H9 (cell line): ENCODE data around the gene DCLRE1C. TPM values are rescaled to one million over a fixed set of nuclear protein-coding genes. Genes with fewer than 3 reads are reported as not detected.

Experiments
- DNase-seq: peaks from one replicate; pipeline ENCODE4 v3.0.0-alpha.2; 2017
- H2AFZ ChIP-seq: one replicate; pipeline ENCODE4 v1.6.1; 2013; ENCODE audit warnings: mild to moderate bottlenecking, low read length, control low read depth, moderate library complexity
- H2AK5ac ChIP-seq: 2 replicates; pipeline ENCODE4 v1.6.1; 2013; ENCODE audit warnings: low read length, control low read depth, mixed read lengths; ENCODE audit not compliant: insufficient read length
- H2BK120ac ChIP-seq: one replicate; pipeline ENCODE4 v1.6.1; 2013; ENCODE audit warnings: low read depth, mild to moderate bottlenecking, low read length, control low read depth, inconsistent platforms; ENCODE audit not compliant: poor library complexity, severe bottlenecking
- H2BK12ac ChIP-seq: 2 replicates; pipeline ENCODE4 v1.6.1; 2013; ENCODE audit warnings: low read length, control low read depth, mixed read lengths, low read depth; ENCODE audit not compliant: insufficient read length
- H2BK15ac ChIP-seq: 2 replicates; pipeline ENCODE4 v1.6.1; 2013; ENCODE audit warnings: low read depth, low read length, control low read depth
- H2BK20ac ChIP-seq: one replicate; pipeline ENCODE4 v1.6.1; 2013; ENCODE audit warnings: low read depth, mild to moderate bottlenecking, low read length, control low read depth, inconsistent platforms; ENCODE audit not compliant: poor library complexity, severe bottlenecking
- H2BK5ac ChIP-seq: 2 replicates; pipeline ENCODE4 v1.6.1; 2013; ENCODE audit warnings: low read length, control low read depth, mixed read lengths; ENCODE audit not compliant: insufficient read length
- H3K14ac ChIP-seq: 2 replicates; pipeline ENCODE4 v1.6.1; 2013; ENCODE audit warnings: low read length, control low read depth; ENCODE audit not compliant: insufficient read depth
- H3K18ac ChIP-seq: 2 replicates; pipeline ENCODE4 v1.6.1; 2013; ENCODE audit warnings: low read depth, mild to moderate bottlenecking, mixed read lengths, low read length, control low read depth; ENCODE audit not compliant: insufficient read length
- H3K23ac ChIP-seq: 2 replicates; pipeline ENCODE4 v1.6.1; 2013; ENCODE audit warnings: low read length, control low read depth, mixed read lengths, low read depth; ENCODE audit not compliant: insufficient read length
- H3K23me2 ChIP-seq: 2 replicates; pipeline ENCODE4 v1.6.1; 2013; ENCODE audit warnings: low read depth, mild to moderate bottlenecking, mixed read lengths, low read length, control low read depth; ENCODE audit not compliant: insufficient read length, poor library complexity, severe bottlenecking
- H3K27ac ChIP-seq: 2 replicates; pipeline ENCODE4 v1.5.1; 2013; ENCODE audit warnings: low read length, control low read depth, mixed read lengths, low read depth; ENCODE audit not compliant: insufficient read length
- H3K27me3 ChIP-seq: 2 replicates; pipeline ENCODE4 v1.6.1; 2013; ENCODE audit warnings: low read length, control low read depth, inconsistent platforms; ENCODE audit not compliant: insufficient read depth
- H3K4ac ChIP-seq: 2 replicates; pipeline ENCODE4 v1.6.1; 2013; ENCODE audit warnings: low read depth, mild to moderate bottlenecking, control low read depth, inconsistent platforms, low read length, moderate library complexity
- H3K4me1 ChIP-seq: 2 replicates; pipeline ENCODE4 v1.6.1; 2013; ENCODE audit warnings: low read length, control low read depth, inconsistent platforms; ENCODE audit not compliant: insufficient read depth
- H3K4me2 ChIP-seq: 2 replicates; pipeline ENCODE4 v1.6.1; 2013; ENCODE audit warnings: low read length, control low read depth, mixed read lengths; ENCODE audit not compliant: insufficient read length, insufficient read depth
- H3K56ac ChIP-seq: 2 replicates; pipeline ENCODE4 v1.6.1; 2013; ENCODE audit warnings: low read depth, mild to moderate bottlenecking, mixed read lengths, low read length, control low read depth; ENCODE audit not compliant: insufficient read length
- H3K79me1 ChIP-seq: 2 replicates; pipeline ENCODE4 v1.6.1; 2013; ENCODE audit warnings: low read depth, mild to moderate bottlenecking, moderate library complexity, low read length, control low read depth, inconsistent platforms; ENCODE audit not compliant: insufficient read depth, poor library complexity, severe bottlenecking
- H3K79me2 ChIP-seq: 2 replicates; pipeline ENCODE4 v1.6.1; 2013; ENCODE audit warnings: low read length, control low read depth, inconsistent platforms; ENCODE audit not compliant: insufficient read depth
- H3K9ac ChIP-seq: 2 replicates; pipeline ENCODE4 v1.6.1; 2013; ENCODE audit warnings: low read length, control low read depth, mixed read lengths; ENCODE audit not compliant: insufficient read length; ENCODE audit errors: extremely low read depth
- H3K9me3 ChIP-seq: one replicate; pipeline ENCODE4 v1.6.1; 2013; ENCODE audit warnings: low read depth, low read length, inconsistent platforms; ENCODE audit not compliant: control insufficient read depth
- H3T11ph ChIP-seq: one replicate; pipeline ENCODE4 v1.6.1; 2013; ENCODE audit warnings: mild to moderate bottlenecking, low read length, control low read depth, inconsistent platforms
- H4K20me1 ChIP-seq: one replicate; pipeline ENCODE4 v1.6.1; 2013; ENCODE audit not compliant: control insufficient read depth, insufficient read length, insufficient read depth
- H4K5ac ChIP-seq: 2 replicates; pipeline ENCODE4 v1.6.1; 2013; ENCODE audit warnings: low read depth, mild to moderate bottlenecking, mixed read lengths, low read length, control low read depth; ENCODE audit not compliant: insufficient read length
- H4K8ac ChIP-seq: replicated peaks from 2 replicates; pipeline ENCODE4 v1.6.1; 2013; ENCODE audit warnings: low read length, control low read depth, mixed read lengths, low read depth; ENCODE audit not compliant: insufficient read length
- H4K91ac ChIP-seq: 2 replicates; pipeline ENCODE4 v1.6.1; 2013; ENCODE audit warnings: low read depth, mild to moderate bottlenecking, moderate library complexity, mixed read lengths, low read length, control low read depth; ENCODE audit not compliant: insufficient read length
- H3K27ac Mint-ChIP-seq, 3 experiments: 2 replicates in 2 of 3; 3 replicates in 1 of 3; pipeline ENCODE4 v1.8.0; 2020 to 2021; ENCODE audit warnings: mixed read lengths in 3 of 3, mild to moderate bottlenecking in 1 of 3, moderate library complexity in 1 of 3
- H3K27me3 Mint-ChIP-seq: 2 replicates; pipeline ENCODE4 v1.8.0; 2021; ENCODE audit warnings: low read depth, mild to moderate bottlenecking, moderate library complexity, mixed read lengths
- H3K36me3 Mint-ChIP-seq, 3 experiments: 2 replicates in 2 of 3; 3 replicates in 1 of 3; pipeline ENCODE4 v1.8.0; 2020 to 2021; ENCODE audit warnings: low read depth in 3 of 3, mixed read lengths in 3 of 3; ENCODE audit not compliant: insufficient read depth in 1 of 3
- H3K4me1 Mint-ChIP-seq, 2 experiments: 2 replicates each; pipeline ENCODE4 v1.8.0; 2020; ENCODE audit warnings: mixed read lengths in 2 of 2
- H3K4me3 Mint-ChIP-seq, 2 experiments: 2 replicates in 1 of 2; 3 replicates in 1 of 2; pipeline ENCODE4 v1.8.0; 2020 to 2021; ENCODE audit warnings: mild to moderate bottlenecking in 2 of 2, mixed read lengths in 2 of 2, moderate library complexity in 1 of 2
- H3K9me3 Mint-ChIP-seq, 2 experiments: 2 replicates in 1 of 2; 3 replicates in 1 of 2; pipeline ENCODE4 v1.8.0; 2020; ENCODE audit warnings: mild to moderate bottlenecking in 2 of 2, mixed read lengths in 2 of 2, moderate library complexity in 1 of 2
- WGBS: extraction: QIAGEN DNeasy Blood & Tissue Kit; methylation state at CpG from one replicate; pipeline ENCODE4 v1.1.7; 2013; ENCODE audit warnings: missing lambda C conversion rate, low lambda C conversion rate, mixed read lengths; ENCODE audit not compliant: insufficient read length; ENCODE audit errors: extremely low coverage; 5-methylcytosine and 5-hydroxymethylcytosine counted together
- total RNA-seq: library from RNA; stranded (reverse); gene quantifications from 2 replicates; pipeline ENCODE4 v1.2.1, GENCODE V29; 2021
- TF ChIP-seq, protein P1 (sequence below): fragments of 200-600 bp; sonication (generic); conservative IDR thresholded peaks from 3 replicates; pipeline ENCODE4 v1.8.0; 2021; ENCODE audit warnings: antibody characterized with exemption, mild to moderate bottlenecking

The DCLRE1C gene
- total RNA-seq, 1 experiment from 2014 or later: 15.2 TPM

DNA sequence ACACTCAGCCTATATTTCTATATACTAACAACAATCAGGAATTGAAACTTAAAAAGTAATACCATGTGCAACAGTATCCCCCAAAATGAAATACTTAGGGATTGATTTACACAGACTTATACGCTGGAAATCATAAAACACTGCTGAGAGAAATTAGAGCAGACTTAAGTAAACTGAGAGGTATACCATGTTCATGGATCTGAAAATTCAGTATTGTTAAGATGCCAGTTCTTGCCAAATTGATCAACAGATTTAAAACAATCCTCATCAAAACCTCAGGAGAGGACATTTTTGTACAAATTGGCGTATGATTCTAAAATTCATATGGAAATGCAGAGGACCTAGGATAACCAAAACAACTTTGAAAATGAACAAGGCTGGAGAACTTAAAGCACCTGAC lies 37.3 kb downstream of the DCLRE1C start:
- Histone ChIP-seq H3K9me3 (peaks cover 12% of the 10 kb centered on the region), H3K18ac (no peak overlapping the region), H2BK20ac (no peak overlapping the region), H3K4me2 (no peak overlapping the region), H2BK120ac (no peak overlapping the region), H4K5ac (no peak overlapping the region), H3K9ac (no peak overlapping the region), H3K27me3 (no peaks in the 10 kb centered on the region), H3K27ac (no peak overlapping the region), H3K4me1 (no peaks in the 10 kb centered on the region), H4K20me1 (no peaks in the 10 kb centered on the region), H2BK12ac (no peak overlapping the region), H3K79me1 (no peaks in the 10 kb centered on the region), H3K79me2 (no peaks in the 10 kb centered on the region), H3K23me2 (no peaks in the 10 kb centered on the region), H2AFZ (no peak overlapping the region), H3T11ph (no peak overlapping the region), H3K23ac (no peak overlapping the region), H2BK15ac (no peak overlapping the region), H3K56ac (no peak overlapping the region), H3K4ac (no peak overlapping the region), H3K14ac (no peak overlapping the region), H4K8ac (no peak overlapping the region), H2BK5ac (no peak overlapping the region), H2AK5ac (no peak overlapping the region), H4K91ac (no peak overlapping the region)
- no peaks in the 10 kb centered on the region for H3K27me3 Mint-ChIP-seq
- H3K36me3 Mint-ChIP-seq: peaks cover 77 to 93% (median 92%) of the 10 kb centered on the region in 3 experiments
- TF ChIP-seq, protein P1, sequence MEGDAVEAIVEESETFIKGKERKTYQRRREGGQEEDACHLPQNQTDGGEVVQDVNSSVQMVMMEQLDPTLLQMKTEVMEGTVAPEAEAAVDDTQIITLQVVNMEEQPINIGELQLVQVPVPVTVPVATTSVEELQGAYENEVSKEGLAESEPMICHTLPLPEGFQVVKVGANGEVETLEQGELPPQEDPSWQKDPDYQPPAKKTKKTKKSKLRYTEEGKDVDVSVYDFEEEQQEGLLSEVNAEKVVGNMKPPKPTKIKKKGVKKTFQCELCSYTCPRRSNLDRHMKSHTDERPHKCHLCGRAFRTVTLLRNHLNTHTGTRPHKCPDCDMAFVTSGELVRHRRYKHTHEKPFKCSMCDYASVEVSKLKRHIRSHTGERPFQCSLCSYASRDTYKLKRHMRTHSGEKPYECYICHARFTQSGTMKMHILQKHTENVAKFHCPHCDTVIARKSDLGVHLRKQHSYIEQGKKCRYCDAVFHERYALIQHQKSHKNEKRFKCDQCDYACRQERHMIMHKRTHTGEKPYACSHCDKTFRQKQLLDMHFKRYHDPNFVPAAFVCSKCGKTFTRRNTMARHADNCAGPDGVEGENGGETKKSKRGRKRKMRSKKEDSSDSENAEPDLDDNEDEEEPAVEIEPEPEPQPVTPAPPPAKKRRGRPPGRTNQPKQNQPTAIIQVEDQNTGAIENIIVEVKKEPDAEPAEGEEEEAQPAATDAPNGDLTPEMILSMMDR: no peak
- H3K4me1 Mint-ChIP-seq: no peaks in the 10 kb centered on the region
- H3K4me3 Mint-ChIP-seq: no peak overlapping the region
- WGBS: no CpG with 5 or more reads among the region's 2 CpGs
- no peak for DNase-seq
- peaks cover 42 to 49% of the 10 kb centered on the region in 2 experiments for H3K9me3 Mint-ChIP-seq
- no peak overlapping the region for H3K27ac Mint-ChIP-seq
